Measurements from ENCODE around the gene ALS2.

GRCh38 chr2:201779901-201780673, 646 bp downstream of the ALS2 start:
- TF ChIP-seq CTCF (IDR thresholded peaks at IDR 0.05; ENCODE audit: poor library complexity) (no peak), EZH2phosphoT487 (IDR thresholded peaks at IDR 0.05; ENCODE audit: low read depth, severe bottlenecking, unreplicated experiment) (no peak)
